GM21447 (cell line): ENCODE results near the gene ABCC2.
"Not testable (repeated sequence)": the region's sequence is repeated elsewhere in the genome, so short reads cannot be mapped to it uniquely, and the experiment has no call there.

Source experiments
- ATAC-seq: cut with Tn5 transposase; IDR thresholded peaks from one replicate; pipeline ENCODE4 v1.9.1; 2021; ENCODE audit not compliant: unreplicated experiment

ABCC2 gene

GRCh38 chr10:99851825-99852224, 69.4 kb downstream of the ABCC2 start:
- no peak for ATAC-seq

GRCh38 chr10:99852481-99853213, 70.2 kb downstream of the ABCC2 start:
- no peak for ATAC-seq

DNA sequence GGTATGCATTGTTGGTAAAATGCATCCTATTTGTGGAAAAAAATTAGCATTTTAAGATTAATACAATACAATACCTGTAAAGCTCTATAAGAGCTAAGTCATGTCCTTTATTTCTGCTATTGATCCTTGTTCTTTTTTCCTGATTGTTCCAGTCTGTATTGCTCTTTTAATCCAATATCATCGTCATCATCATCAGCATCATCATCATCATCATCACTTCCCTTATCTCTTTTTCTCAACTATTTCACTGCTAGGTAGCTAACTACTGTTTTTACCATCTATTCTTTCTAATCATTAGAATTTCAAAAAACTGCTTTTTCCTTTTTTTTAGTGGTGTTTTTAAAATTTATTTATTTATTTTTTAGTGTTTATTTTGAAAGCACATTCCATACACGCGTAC, 71.2 kb downstream of the ABCC2 start:
- no peak for ATAC-seq

DNA sequence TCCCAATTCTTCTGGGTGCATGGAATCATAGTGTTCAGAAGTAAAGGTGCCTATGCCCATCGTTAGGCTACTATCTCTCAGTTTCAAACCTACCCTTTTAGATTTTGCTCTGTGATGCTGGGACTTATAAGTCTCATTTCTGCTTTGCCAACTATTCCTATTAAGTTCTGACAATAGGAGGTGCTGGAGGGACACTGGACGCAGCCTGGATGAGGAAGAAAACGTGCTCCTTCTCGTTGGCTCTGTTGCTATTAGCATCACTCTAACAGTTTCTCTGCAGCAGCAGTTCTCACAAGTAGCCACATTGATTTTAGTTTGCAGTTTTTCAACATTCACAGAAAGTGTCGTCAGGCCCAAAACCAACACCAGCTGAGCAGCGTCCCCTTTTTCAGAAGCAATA, 72.4 kb downstream of the ABCC2 start:
- no peak for ATAC-seq

DNA sequence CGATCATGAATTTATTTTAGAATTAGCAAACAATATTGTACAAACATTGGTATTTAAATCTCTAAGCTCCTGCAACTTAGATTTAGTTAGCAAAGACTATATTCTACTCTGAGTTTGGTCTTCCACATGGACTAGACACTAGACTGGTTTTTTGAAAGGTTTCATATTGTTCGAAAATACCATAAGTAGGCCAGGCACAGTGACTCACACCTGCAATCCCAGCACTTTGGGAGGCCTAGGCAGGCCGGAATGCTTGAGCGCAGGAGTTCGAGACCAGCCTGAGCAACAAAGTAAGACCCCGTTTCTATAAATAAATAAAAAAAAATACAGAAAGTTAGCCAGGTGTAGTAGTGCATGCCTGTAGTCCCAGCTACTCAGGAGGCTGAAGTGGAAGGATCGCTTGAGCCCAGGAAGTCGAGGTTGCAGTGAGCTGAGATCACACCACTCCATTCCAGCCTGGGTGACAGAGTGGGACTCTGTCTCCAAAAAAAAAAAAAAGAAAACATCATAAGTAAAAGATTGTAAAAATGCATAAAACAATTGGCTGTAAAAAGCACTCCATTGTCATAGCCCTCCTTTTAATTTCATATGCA, 73.1 kb downstream of the ABCC2 start:
- no peak for ATAC-seq

DNA sequence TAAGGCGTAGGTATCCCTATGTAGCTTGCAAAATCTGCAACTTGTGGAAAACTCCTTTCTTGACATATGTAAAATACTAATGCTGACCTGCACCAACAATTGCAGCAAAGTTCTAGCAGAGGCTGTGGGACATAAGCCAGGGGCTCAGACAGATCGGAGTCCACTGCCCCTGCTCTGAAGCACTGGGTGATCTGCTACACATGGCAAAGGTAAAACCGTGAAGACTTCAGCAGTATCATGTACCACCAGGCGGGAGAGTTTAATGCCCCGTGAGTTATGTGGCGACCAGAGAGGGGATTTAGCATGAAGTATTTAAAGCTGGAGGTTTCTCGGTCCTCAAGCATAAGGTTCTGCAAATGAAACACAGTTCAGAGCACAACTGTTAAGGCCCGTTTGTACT, 76.4 kb downstream of the ABCC2 start:
- no peak for ATAC-seq

DNA sequence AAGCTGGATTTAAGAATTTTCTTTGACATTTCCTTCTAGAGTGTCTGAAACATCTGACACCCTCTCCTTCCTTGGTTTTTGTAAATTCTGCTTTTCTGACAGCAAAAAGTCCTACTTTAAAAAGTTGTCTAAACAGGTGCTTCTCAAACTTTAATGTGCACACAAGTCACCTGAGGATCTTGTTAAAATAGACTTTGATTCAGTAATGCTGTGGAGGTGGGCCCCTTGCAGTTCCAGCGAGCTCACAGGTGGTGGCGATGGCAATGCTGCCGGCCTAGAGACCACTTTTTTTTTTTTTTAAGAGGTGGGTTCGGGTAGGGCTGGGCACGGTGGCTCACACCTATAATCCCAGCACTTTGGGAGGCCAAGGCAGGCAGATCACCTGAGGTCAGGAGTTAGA, 77.1 kb downstream of the ABCC2 start:
- no peak for ATAC-seq

DNA sequence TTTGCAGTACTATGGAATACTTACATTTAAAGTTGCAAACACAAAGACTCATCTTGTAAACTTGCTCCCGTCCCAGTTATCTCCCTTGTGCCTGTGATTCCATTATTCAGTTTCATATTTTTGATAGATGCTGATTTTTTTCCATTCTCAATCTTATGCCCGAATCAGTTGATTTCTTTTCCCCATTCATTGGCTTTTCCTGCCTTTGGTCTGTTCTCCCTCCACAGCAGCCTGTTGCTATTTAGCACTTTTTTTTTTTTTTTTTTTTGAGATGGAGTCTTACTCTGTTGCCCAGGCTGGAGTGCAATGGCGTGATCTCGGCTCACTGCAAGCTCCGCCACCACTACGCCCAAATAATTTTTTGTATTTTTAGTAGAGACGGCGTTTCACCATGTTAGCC, 78.0 kb downstream of the ABCC2 start:
- ATAC-seq, result no peak

GRCh38 chr10:99863535-99864240, 81.2 kb downstream of the ABCC2 start:
- ATAC-seq, result not testable (repeated sequence)

- not testable (repeated sequence) for ATAC-seq
These were observed 84.8 kb downstream of the ABCC2 start for GRCh38 chr10:99867250-99867649.

DNA sequence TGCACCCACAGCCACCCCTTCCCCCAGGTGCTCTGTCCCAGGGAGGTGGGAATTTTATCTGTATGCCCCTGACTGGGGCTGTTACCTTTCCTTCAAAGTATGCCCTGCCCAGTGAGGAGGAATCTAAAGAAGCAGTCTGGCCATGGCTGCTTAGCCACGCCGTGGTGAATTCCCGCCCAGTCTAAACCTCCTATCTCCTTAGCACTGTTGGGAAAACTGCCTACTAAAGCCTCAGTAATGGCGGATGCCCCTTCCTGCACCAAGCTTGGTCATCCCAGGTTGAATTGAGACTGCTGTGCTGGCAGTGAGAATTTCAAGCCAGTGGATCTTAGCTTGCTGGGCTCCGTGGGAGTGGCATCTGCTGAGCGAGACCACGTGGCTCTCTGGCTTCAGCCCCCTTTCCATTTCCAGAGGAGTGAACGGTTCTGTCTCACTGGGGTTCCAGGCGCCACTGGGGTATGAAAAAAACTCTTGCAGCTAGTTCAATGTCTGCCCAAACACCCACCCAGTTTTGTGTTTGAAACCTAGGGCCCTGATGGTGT, 87.2 kb downstream of the ABCC2 start:
- no peak for ATAC-seq

- no peak for ATAC-seq
These were observed 87.8 kb downstream of the ABCC2 start for GRCh38 chr10:99870123-99870730.

GRCh38 chr10:99872367-99873162, 90.1 kb downstream of the ABCC2 start:
- ATAC-seq, result no peak

DNA sequence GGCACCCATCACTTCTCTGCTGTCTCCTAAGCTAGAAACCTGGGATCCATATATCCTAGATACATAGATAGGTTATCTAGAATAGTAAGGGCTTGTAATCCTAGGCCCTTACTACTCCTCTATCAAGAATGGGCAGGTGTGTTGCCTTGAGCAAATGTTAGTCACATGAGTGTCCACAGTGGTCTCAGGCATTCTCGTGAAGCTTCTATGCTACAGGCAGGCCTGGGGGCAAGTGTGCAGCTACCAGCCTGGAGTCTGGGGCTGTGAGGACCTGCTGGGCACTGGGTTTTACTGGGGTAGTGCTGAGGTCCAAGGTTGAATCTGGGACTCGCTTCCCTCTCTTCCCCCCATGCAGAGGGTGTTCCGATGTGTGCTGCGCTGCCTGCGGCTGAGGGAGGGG, 91.4 kb downstream of the ABCC2 start:
- no peak for ATAC-seq

- ATAC-seq, result no peak
These were observed 92.1 kb downstream of the ABCC2 start for GRCh38 chr10:99874341-99875085.

GRCh38 chr10:99875473-99875872, 93.0 kb downstream of the ABCC2 start:
- no peak for ATAC-seq

- no peak for ATAC-seq
These were observed 97.8 kb downstream of the ABCC2 start for GRCh38 chr10:99880080-99880835.

DNA sequence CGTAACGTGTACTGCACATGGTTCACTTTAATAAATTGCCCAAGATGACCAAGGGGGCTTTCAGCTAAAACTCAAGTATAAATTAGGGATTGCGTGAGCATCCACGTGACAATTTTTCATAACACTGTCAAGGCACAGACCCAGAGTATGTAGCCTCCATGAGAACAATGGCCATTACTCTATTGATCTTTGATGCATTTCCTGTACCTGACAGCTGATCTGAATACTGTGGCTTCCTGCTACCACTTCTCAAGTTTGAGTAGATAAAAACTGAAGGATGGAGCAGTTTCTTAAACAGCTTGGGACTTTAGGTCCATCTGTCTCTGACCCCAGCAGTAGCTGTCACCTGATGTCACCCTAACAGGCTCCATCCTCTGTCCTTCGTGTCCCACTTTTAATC, 98.9 kb downstream of the ABCC2 start:
- no peak for ATAC-seq

DNA sequence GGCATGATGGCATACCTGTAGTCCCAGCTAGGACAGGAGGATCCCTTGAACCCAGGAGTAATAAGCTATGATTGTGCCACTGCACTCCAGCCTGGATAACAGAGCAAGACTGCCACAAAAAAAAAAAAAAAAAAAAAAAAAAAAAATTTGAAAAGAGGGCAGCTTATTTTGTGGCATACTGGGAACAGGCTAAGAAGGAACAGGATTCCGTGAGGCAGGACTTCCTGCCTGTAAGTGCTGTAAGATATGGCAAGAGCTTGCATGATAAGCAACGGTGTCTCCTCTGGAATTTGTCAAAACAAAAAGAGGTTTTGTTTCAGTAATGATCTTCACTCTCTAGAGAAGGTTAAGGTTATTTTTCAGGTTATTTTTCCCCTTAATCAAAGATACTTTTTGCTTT, 101.1 kb downstream of the ABCC2 start:
- ATAC-seq, result no peak
